NCI-H2029 (cell line): Measurements from ENCODE around the gene LRRC57.
A peak's percentile ranks its signal among the peaks of the same experiment; 100 is the strongest.

Experiments used
- DNase-seq: peaks from one replicate; lab custom pipeline; 2025; lab: John Stamatoyannopoulos, UW

Gene LRRC57

GRCh38 chr15:42490671-42491538 is 57.7 kb downstream of the LRRC57 start, which contains the start of gene ZNF106:
Gene ZNF106, minus strand, starts transcription at chr15:42491141. Its CDS starts 18,852 bp downstream, at chr15:42472289.
- peak; percentile 70 for DNase-seq

- DNase-seq: no peak
Observed at GRCh38 chr15:42490291-42490670, 58.3 kb downstream of the LRRC57 start.
